HFF-Myc (cell line): ENCODE data around the gene SPACA4.

Experiments used
- DNase-seq: peaks from one replicate; pipeline ENCODE4 v3.0.0-alpha.2; 2011; ENCODE audit warnings: low read depth; ENCODE audit errors: extremely low read depth
- H3K4me3 ChIP-seq: replicated peaks from 2 replicates; pipeline ENCODE4 v1.5.1; 2011; ENCODE audit warnings: low read depth, mild to moderate bottlenecking, control low read depth, low read length
- TF ChIP-seq, protein P1 (sequence below): IDR thresholded peaks from 2 replicates; pipeline ENCODE4 v1.5.1; 2012; ENCODE audit warnings: mild to moderate bottlenecking, low read depth, low read length, control low read depth; ENCODE audit errors: missing control alignments

The SPACA4 gene, protein sequence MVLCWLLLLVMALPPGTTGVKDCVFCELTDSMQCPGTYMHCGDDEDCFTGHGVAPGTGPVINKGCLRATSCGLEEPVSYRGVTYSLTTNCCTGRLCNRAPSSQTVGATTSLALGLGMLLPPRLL

GRCh38 chr19:48606463-48607358 lies at the start of gene SPACA4:
SPACA4 (plus strand) TSS chr19:48606742; CDS start chr19:48606979, 237 bp downstream.
- TF ChIP-seq, protein P1, sequence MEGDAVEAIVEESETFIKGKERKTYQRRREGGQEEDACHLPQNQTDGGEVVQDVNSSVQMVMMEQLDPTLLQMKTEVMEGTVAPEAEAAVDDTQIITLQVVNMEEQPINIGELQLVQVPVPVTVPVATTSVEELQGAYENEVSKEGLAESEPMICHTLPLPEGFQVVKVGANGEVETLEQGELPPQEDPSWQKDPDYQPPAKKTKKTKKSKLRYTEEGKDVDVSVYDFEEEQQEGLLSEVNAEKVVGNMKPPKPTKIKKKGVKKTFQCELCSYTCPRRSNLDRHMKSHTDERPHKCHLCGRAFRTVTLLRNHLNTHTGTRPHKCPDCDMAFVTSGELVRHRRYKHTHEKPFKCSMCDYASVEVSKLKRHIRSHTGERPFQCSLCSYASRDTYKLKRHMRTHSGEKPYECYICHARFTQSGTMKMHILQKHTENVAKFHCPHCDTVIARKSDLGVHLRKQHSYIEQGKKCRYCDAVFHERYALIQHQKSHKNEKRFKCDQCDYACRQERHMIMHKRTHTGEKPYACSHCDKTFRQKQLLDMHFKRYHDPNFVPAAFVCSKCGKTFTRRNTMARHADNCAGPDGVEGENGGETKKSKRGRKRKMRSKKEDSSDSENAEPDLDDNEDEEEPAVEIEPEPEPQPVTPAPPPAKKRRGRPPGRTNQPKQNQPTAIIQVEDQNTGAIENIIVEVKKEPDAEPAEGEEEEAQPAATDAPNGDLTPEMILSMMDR, result no peak
- no peak for DNase-seq
- H3K4me3 ChIP-seq, result no peak within 1 kb of the TSS

GRCh38 chr19:48556825-48557224 lies 49.7 kb upstream of the SPACA4 start:
- TF ChIP-seq, protein P1, result no peak
- H3K4me3 ChIP-seq, result no peak overlapping the region
- DNase-seq, result no peak

GRCh38 chr19:48558018-48558684 lies 48.4 kb upstream of the SPACA4 start:
- TF ChIP-seq, protein P1, result no peak
- H3K4me3 ChIP-seq, result no peak overlapping the region
- DNase-seq, result no peak

DNA sequence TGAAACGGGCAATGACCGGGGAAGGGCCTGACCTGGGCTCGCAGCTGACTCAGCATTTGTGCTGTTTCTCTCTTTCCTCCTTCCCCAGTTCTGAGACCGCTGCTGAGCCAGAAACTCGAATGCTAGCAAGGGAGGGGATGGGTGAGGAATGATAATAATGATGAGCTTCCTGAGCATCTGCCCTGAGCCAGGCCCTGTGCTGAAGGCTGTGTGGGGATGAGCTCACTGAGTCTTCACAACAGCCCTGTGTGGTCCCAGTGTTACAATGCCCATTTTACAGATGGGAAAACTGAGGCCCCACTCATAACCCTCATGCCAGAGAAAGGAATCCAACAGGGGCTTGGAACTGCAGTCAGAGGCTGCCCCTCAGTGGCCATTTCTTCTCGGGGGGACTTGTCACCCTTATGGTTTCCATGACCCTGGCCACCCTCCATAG lies 46.4 kb upstream of the SPACA4 start:
- TF ChIP-seq, protein P1, result no peak
- no peak overlapping the region for H3K4me3 ChIP-seq
- no peak for DNase-seq

- TF ChIP-seq, protein P1, result no peak
- H3K4me3 ChIP-seq, result no peak overlapping the region
- no peak for DNase-seq
Observed at GRCh38 chr19:48561412-48561811, 45.1 kb upstream of the SPACA4 start.

DNA sequence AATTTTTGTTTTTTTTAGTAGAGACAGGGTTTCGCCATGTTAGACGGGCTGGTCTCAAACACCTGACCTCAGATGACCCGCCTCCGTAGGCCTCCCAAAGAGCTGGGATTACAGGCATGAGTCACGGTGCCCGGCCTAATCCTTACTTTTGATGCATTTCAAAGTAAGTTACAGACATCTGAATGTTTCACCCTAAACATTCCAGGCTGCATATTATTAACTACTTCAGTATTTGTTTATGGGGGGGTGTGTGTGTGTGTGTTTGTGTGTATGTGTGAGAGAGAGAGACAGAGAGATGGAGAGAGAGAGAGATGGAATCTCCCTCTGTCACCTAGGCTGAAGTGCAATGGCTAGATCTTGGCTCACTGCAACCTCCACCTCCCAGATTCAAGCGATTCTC lies 41.5 kb upstream of the SPACA4 start:
- TF ChIP-seq, protein P1, result no peak
- H3K4me3 ChIP-seq, result no peak overlapping the region
- DNase-seq, result no peak
